HepG2 (cell line): ENCODE measurements around the gene ADM5. TPM values are rescaled to one million over a fixed set of nuclear protein-coding genes. Genes with fewer than 3 reads are reported as not detected.

Experiments
- BRCA1 ChIP-seq: sonication (generic); formaldehyde crosslinking; IDR thresholded peaks from 2 replicates; pipeline ENCODE4 v1.4.0; 2020; ENCODE audit warnings: missing genetic modification reagents
- ELK4 ChIP-seq: sonication (generic); formaldehyde crosslinking; IDR thresholded peaks from 2 replicates; pipeline ENCODE4 v1.9.0; 2021; ENCODE audit warnings: missing genetic modification reagents, borderline replicate concordance
- FOXJ3 ChIP-seq: sonication (generic); formaldehyde crosslinking; IDR thresholded peaks from 2 replicates; pipeline ENCODE4 v1.4.0; 2020; ENCODE audit warnings: missing genetic modification reagents, mild to moderate bottlenecking, borderline replicate concordance
- FOXK2 ChIP-seq: fragments of 450-650 bp; IDR thresholded peaks from 2 replicates; pipeline ENCODE4 v1.6.1; 2016
- JDP2 ChIP-seq: sonication (generic); formaldehyde crosslinking; IDR thresholded peaks from 2 replicates; pipeline ENCODE4 v1.8.1; 2022; ENCODE audit warnings: missing genetic modification reagents, borderline replicate concordance
- KLF6 ChIP-seq: IDR thresholded peaks from 2 replicates; pipeline ENCODE4 v1.8.0; 2016; ENCODE audit warnings: missing biosample characterization, missing genetic modification reagents
- MEF2D ChIP-seq: sonication (generic); formaldehyde crosslinking; IDR thresholded peaks from 2 replicates; pipeline ENCODE4 v1.5.1; 2020; ENCODE audit warnings: mild to moderate bottlenecking, missing genetic modification reagents
- NCOA5 ChIP-seq: sonication (generic); formaldehyde crosslinking; IDR thresholded peaks from 2 replicates; pipeline ENCODE4 v1.4.0; 2020; ENCODE audit warnings: missing genetic modification reagents
- NR2F1 ChIP-seq, 2 experiments: fragments of 450-650 bp in 1 of 2; formaldehyde crosslinking in 1 of 2; IDR thresholded peaks; 2 replicates each; pipeline versions ENCODE4 v1.5.0 to v1.6.1; 2016 to 2020; ENCODE audit warnings: mild to moderate bottlenecking in 1 of 2, missing compliant biosample characterization in 1 of 2, missing genetic modification reagents in 1 of 2, moderate library complexity in 1 of 2
- REL ChIP-seq: sonication (generic); formaldehyde crosslinking; conservative IDR thresholded peaks from 2 replicates; pipeline ENCODE4 v1.8.0; 2022; ENCODE audit warnings: mild to moderate bottlenecking, missing genetic modification reagents, moderate library complexity
- SALL1 ChIP-seq: sonication (generic); formaldehyde crosslinking; IDR thresholded peaks from 2 replicates; pipeline ENCODE4 v1.8.0; 2022; ENCODE audit warnings: mild to moderate bottlenecking, missing genetic modification reagents
- SOX5 ChIP-seq: IDR thresholded peaks from 2 replicates; pipeline ENCODE4 v1.6.1; 2016; ENCODE audit warnings: borderline replicate concordance
- TARDBP ChIP-seq: sonication (generic); formaldehyde crosslinking; IDR thresholded peaks from 2 replicates; pipeline ENCODE4 v1.8.0; 2022; ENCODE audit warnings: mild to moderate bottlenecking, missing genetic modification reagents
- TBP ChIP-seq: sonication (generic); formaldehyde crosslinking; IDR thresholded peaks from 2 replicates; pipeline ENCODE4 v1.5.0; 2020; ENCODE audit warnings: missing genetic modification reagents
- XRCC5 ChIP-seq: fragments of 200-400 bp; formaldehyde crosslinking; optimal IDR thresholded peaks from 2 replicates; pipeline ENCODE3; 2017; ENCODE audit warnings: mild to moderate bottlenecking, low read length
- ZNF10 ChIP-seq: sonication (generic); formaldehyde crosslinking; IDR thresholded peaks from 2 replicates; pipeline ENCODE4 v1.4.0; 2020; ENCODE audit warnings: mild to moderate bottlenecking, low read depth, missing genetic modification reagents, borderline replicate concordance
- ZNF205 ChIP-seq: IDR thresholded peaks from 2 replicates; pipeline ENCODE4 v1.6.1; 2018; ENCODE audit warnings: missing biosample characterization, missing genetic modification reagents
- ZNF282 ChIP-seq: fragments of 450-650 bp; IDR thresholded peaks from 2 replicates; pipeline ENCODE4 v1.6.1; 2018; ENCODE audit not compliant: partially characterized antibody
- ZNF343 ChIP-seq: sonication (generic); formaldehyde crosslinking; IDR thresholded peaks from 2 replicates; pipeline ENCODE4 v1.4.0; 2020; ENCODE audit warnings: mild to moderate bottlenecking, missing genetic modification reagents
- ZNF430 ChIP-seq: sonication (generic); formaldehyde crosslinking; IDR thresholded peaks from 2 replicates; pipeline ENCODE4 v1.9.0; 2021; ENCODE audit warnings: mild to moderate bottlenecking, missing genetic modification reagents
- ZNF441 ChIP-seq: sonication (generic); formaldehyde crosslinking; IDR thresholded peaks from 2 replicates; pipeline ENCODE4 v1.7.0; 2021; ENCODE audit warnings: missing genetic modification reagents, borderline replicate concordance
- ZNF605 ChIP-seq: sonication (generic); formaldehyde crosslinking; IDR thresholded peaks from 2 replicates; pipeline ENCODE4 v1.8.0; 2022; ENCODE audit warnings: mild to moderate bottlenecking, missing genetic modification reagents
- polyA plus RNA-seq, 8 experiments: library from polyadenylated mRNA; depleted of rRNA in 3 of 8; stranded (reverse) in 7 of 8; unstranded in 1 of 8; fragments of >200 nt; fragmentation: Illumina TruSeq in 4 of 8; extraction: Trizol in 4 of 8; gene quantifications; 2 replicates each; pipeline versions ENCODE4 v1.2.1 to v1.2.3, GENCODE V29; 2011 to 2016; ENCODE audit warnings: low read depth in 4 of 8, missing spikeins in 1 of 8, mixed read lengths in 1 of 8; ENCODE audit not compliant: insufficient read depth in 1 of 8
- total RNA-seq, 5 experiments: library from RNA; depleted of rRNA; stranded (reverse); fragments of >200 nt; fragmentation: Illumina TruSeq; extraction: Trizol; gene quantifications; 2 replicates each; pipeline ENCODE4 v1.2.3, GENCODE V29; 2016; ENCODE audit warnings: low read depth in 1 of 5
- TF ChIP-seq, protein P1 (sequence below): sonication (generic); formaldehyde crosslinking; IDR thresholded peaks from 2 replicates; pipeline ENCODE4 v1.5.0; 2020; ENCODE audit warnings: mild to moderate bottlenecking, missing genetic modification reagents
- TF ChIP-seq, protein P2 (sequence below): sonication (generic); formaldehyde crosslinking; IDR thresholded peaks from 2 replicates; pipeline ENCODE4 v1.9.0; 2021; ENCODE audit warnings: missing genetic modification reagents, mild to moderate bottlenecking, borderline replicate concordance
- TF ChIP-seq, protein P3 (sequence below): sonication (generic); formaldehyde crosslinking; IDR thresholded peaks from 2 replicates; pipeline ENCODE4 v1.9.0; 2022; ENCODE audit warnings: missing genetic modification reagents, mild to moderate bottlenecking, borderline replicate concordance

Gene ADM5
- total and polyA plus RNA-seq, 2 of the 13 experiments (the other 11 are each of a cell fraction or from before 2014, with no cell fraction given), result 2.7 to 4.1 TPM

GRCh38 chr19:49672131-49672919, 17.1 kb upstream of the ADM5 start (continued):
- no peak for TF ChIP-seq BRCA1 (CRISPR knock-in tag)
- no peak for TF ChIP-seq ZNF282
- TF ChIP-seq NR2F1 (CRISPR knock-in tag; IDR thresholded peaks at IDR 0.05), result no peak
- peak; percentile 73 for TF ChIP-seq ZNF441 (CRISPR knock-in tag)
- TF ChIP-seq KLF6 (CRISPR knock-in tag), result 0 out of 2 replicates have a peak, but pooled peaks have one; percentile 38
- TF ChIP-seq ZNF430 (CRISPR knock-in tag), result no peak; the same call in 1 of the 2 replicates
- 0 out of 2 replicates have a peak, but pooled peaks have one; percentile 53 for TF ChIP-seq REL (CRISPR knock-in tag)
- no peak for TF ChIP-seq JDP2 (CRISPR knock-in tag)
- TF ChIP-seq XRCC5, result peak; percentile 92
- TF ChIP-seq ZNF605 (CRISPR knock-in tag), result peak; percentile 35; the same call in 1 of the 2 replicates
- peak; percentile 85 for TF ChIP-seq ZNF205 (CRISPR knock-in tag)
- TF ChIP-seq, protein P1, sequence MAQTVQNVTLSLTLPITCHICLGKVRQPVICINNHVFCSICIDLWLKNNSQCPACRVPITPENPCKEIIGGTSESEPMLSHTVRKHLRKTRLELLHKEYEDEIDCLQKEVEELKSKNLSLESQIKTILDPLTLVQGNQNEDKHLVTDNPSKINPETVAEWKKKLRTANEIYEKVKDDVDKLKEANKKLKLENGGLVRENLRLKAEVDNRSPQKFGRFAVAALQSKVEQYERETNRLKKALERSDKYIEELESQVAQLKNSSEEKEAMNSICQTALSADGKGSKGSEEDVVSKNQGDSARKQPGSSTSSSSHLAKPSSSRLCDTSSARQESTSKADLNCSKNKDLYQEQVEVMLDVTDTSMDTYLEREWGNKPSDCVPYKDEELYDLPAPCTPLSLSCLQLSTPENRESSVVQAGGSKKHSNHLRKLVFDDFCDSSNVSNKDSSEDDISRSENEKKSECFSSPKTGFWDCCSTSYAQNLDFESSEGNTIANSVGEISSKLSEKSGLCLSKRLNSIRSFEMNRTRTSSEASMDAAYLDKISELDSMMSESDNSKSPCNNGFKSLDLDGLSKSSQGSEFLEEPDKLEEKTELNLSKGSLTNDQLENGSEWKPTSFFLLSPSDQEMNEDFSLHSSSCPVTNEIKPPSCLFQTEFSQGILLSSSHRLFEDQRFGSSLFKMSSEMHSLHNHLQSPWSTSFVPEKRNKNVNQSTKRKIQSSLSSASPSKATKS (CRISPR knock-in tag), result no peak
- TF ChIP-seq TBP (CRISPR knock-in tag), result peak; percentile 87; the same call in 1 of the 2 replicates
- no peak for TF ChIP-seq ZNF343 (CRISPR knock-in tag)
- no peak for TF ChIP-seq NCOA5 (CRISPR knock-in tag)
- TF ChIP-seq, protein P2, sequence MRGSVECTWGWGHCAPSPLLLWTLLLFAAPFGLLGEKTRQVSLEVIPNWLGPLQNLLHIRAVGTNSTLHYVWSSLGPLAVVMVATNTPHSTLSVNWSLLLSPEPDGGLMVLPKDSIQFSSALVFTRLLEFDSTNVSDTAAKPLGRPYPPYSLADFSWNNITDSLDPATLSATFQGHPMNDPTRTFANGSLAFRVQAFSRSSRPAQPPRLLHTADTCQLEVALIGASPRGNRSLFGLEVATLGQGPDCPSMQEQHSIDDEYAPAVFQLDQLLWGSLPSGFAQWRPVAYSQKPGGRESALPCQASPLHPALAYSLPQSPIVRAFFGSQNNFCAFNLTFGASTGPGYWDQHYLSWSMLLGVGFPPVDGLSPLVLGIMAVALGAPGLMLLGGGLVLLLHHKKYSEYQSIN (CRISPR knock-in tag), result no peak
- TF ChIP-seq, protein P3, sequence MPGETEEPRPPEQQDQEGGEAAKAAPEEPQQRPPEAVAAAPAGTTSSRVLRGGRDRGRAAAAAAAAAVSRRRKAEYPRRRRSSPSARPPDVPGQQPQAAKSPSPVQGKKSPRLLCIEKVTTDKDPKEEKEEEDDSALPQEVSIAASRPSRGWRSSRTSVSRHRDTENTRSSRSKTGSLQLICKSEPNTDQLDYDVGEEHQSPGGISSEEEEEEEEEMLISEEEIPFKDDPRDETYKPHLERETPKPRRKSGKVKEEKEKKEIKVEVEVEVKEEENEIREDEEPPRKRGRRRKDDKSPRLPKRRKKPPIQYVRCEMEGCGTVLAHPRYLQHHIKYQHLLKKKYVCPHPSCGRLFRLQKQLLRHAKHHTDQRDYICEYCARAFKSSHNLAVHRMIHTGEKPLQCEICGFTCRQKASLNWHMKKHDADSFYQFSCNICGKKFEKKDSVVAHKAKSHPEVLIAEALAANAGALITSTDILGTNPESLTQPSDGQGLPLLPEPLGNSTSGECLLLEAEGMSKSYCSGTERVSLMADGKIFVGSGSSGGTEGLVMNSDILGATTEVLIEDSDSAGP (CRISPR knock-in tag), result peak; percentile 75; the same call in 1 of the 2 replicates
- peak; percentile 51; the same call in 1 of the 2 replicates for TF ChIP-seq FOXJ3 (CRISPR knock-in tag)
- TF ChIP-seq SALL1 (CRISPR knock-in tag), result peak; percentile 79
- no peak for TF ChIP-seq ZNF10 (CRISPR knock-in tag)
- peak; percentile 44; the same call in 1 of the 2 replicates for TF ChIP-seq TARDBP (CRISPR knock-in tag)
- no peak; the same call in 1 of the 2 replicates for TF ChIP-seq MEF2D
- TF ChIP-seq FOXK2, result peak; percentile 40; the same call in 1 of the 2 replicates
- TF ChIP-seq ELK4 (CRISPR knock-in tag), result no peak
- TF ChIP-seq SOX5 (CRISPR knock-in tag), result 0 out of 2 replicates have a peak, but pooled peaks have one; percentile 54
